Fibroblast of peridontal ligament (primary cell): Measurements from ENCODE around the gene ATP4A.

Experiments
- DNase-seq: peaks from one replicate; pipeline ENCODE4 v3.0.0-alpha.2; 2010; ENCODE audit errors: extremely low read depth

Gene ATP4A

DNA sequence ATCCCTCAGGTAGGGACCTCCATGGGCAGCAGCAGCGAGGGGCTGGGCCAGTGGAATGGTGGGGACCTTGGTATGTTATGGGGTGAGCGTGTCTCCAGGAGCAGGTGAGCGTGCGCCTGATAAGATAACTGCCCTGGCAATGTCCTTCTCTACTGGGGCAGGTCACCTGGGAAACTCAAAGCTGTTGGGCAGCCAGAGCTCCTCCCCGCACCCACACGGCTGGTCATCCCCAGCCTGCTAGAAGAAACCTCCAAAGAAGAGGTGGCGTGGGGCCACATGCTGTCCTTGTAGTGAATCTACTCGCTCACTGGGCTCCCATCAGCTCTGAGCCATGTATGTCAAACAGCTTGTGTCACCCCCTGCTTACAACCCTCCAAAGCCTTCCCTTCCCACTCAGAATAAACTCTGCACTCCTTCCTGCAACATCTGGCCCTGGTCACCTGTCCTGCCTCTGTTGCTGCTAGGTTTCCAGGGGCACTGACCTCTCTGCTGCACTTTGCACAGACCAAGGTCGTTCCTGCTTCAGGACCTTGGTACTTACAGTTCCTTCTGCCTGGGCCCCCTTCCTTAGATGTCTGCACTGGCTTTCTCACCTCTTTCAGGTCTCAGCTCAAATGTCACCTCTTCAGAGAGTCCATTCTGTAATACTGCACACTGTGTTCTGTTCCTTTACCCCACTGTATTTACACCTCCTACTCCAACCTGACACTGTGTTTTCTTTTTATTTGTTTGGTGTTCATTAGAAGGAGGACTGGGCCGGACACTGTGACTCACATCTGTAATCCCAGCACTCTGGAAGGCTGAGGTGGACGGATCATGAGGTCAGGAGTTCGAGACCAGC is 1.8 kb upstream of the ATP4A start:
- DNase-seq: no peak

DNA sequence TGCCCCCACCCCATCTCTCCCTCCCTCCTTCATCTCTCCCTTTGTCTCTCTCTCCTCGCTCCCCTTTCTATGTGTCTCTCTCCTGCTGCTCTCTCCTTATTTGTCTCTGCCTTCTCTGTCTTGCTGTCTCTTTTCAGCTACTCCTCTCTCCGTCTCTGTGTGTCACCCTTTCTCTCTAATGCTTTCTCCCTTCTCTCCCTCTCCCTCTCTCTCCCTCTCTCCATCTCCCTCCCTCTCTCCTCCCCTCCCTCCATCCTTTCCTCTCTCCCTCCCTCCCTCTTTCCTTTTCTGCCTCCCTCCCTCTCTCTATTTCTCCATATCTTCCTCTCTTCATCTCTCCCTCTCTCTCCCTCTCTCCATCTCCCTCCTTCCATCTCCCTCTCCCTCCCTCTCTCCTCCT is 682 bp downstream of the ATP4A start:
- no peak for DNase-seq

- no peak for DNase-seq
Observed at GRCh38 chr19:35562336-35562735, 1.1 kb downstream of the ATP4A start.

DNA sequence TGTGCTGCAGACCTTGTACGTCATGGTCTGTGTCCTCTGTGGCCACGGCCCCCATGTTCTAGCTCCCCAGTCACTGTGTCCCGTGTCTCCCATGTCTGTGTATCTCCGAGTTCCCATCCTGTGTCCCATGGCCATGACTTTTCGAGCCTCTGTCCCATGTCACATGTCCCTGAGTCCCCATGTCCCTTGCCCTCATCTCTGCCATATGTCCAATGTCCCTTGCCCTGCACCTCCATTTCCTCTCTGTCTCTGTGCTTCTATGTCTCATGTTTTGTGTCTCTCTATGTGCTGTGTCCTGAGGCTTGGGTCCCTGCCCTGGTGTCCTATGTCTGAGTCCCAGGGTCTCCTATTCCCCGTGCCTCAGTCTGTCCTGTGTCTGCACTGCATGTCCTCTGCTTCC is 2.0 kb downstream of the ATP4A start:
- DNase-seq: no peak

GRCh38 chr19:35560677-35561076 is 2.8 kb downstream of the ATP4A start:
- DNase-seq: no peak

GRCh38 chr19:35560271-35560670 is 3.2 kb downstream of the ATP4A start:
- DNase-seq: no peak

- DNase-seq: no peak
Observed at GRCh38 chr19:35559781-35560180, 3.7 kb downstream of the ATP4A start.

- no peak for DNase-seq
Observed at GRCh38 chr19:35559281-35559659, 4.2 kb downstream of the ATP4A start.

DNA sequence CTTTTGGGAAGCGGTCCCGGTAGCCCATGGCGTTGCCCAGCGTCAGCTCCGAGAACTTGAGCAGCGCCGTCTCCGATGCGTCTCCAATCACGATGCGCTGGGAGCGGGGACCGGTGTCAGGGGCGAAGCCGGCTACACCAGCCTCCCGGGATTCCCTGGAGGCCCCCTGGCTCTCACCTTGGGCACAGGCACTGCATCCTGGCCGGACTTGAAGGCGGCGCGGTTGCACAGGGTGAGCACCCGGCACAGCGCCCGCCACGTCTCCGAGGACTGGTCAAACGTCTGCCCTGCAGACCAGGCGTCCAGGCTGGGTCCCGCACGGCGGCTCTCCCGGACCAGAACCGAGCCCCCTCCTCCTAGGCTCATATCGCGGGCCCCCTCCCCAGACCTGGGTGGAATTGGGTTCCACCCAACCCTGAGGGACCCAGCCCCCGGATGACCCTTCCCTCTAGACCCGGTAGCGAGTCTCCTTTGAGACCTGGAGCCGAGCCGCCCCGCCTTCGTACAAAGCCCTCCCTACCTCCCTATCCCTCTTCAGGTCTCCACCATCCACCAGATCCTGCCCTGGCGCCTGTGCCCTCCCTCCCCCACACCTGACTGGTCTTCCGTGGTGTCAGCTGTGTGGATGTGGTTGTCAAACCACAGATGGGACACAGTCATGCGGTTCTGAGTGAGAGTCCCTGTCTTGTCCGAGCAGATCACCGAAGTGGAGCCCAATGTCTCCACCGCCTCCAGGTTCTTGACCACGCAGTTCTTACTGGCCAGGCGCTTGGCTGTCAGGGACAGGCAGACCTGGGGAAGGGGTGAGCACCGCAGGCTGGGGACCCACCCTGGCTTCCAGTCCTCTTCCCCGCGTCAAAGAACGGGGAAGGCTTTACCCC is 4.8 kb downstream of the ATP4A start:
- DNase-seq: no peak

- peak; percentile 6 for DNase-seq
Observed at GRCh38 chr19:35557539-35558399, 5.7 kb downstream of the ATP4A start.

DNA sequence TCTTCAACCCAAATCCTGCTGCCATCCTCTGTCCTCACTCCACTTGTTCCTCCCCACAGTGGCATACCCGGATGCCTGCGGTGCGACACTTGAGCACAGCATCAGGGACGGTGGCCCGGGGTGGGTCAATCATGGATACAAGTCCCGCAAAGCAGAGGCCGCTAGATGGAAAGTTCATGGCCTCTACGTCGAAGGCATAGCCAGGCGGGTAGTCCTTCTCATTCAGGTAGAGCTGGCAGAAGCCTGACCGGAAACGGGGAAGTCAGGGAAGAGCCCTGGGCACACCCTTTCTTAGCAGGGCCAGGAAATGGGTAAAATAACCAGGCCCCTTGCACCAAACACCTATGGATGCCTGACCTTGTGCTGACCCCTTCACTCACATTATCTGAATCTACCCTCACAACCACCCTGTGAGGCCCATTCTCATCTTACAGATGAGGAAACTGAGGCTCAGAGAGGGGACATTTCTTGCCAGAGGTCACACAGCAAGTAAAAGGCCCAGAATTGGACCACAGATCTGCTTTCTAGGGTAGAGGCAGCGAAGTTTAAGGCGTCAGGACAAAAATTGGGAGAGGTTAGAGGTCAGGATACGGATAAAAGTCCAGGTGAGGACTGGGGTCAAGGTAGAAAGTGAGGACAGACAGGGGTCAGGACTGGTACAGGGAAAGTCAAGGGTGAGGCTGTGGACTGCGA is 6.5 kb downstream of the ATP4A start:
- no peak for DNase-seq

- no peak for DNase-seq
Observed at GRCh38 chr19:35556025-35556590, 7.3 kb downstream of the ATP4A start.

- DNase-seq: peak; percentile 15
Observed at GRCh38 chr19:35555301-35556005, 8.0 kb downstream of the ATP4A start.

DNA sequence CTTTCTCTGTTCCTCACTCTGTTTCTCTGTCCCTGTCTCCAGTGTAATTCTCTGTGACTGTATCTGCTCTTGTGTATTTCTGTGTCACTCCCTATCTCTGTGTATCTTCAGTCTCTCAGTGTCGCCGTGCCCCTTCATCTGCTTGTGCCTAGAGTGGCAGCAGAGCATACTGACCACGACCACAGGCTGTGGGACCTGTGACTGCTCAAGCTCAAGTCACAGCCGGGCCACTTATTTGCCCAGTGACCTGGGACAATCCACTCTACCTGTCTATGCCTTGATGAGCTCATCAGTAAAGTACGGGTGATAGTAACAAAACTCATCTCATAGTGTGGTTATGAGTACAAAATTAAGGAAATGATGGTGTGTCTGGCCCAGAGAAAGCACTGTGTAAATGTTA is 9.4 kb downstream of the ATP4A start:
- DNase-seq: no peak

DNA sequence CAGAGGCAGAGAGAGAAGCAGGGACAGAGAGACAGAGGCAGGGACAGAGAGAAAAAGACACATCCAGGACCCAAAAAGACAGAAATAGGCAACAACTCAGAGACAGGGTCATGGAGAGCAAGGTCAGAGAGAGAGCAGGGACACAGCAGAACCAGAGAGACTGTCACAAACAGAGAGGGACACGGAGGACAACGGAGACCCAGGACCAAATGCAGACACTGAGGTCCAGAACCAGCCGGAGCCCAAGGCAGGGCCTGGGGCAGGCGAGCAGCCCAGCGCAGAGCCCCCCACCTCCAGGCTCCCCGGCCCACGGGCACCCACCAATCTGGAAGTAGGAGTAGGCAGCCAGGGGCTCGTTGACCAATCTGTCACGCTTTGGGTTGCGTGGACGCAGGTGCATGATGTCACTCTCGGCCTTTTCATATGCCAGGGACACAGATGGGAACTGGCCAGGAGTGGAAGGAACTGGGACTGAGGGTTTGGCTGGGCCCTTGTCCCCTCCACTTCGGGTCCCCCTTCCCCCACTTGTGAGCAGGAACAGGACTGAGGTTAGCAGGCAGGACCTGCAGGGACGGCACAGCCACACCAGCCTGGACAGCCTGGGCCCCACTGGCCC is 10.0 kb downstream of the ATP4A start:
- DNase-seq: no peak

- DNase-seq: no peak
Observed at GRCh38 chr19:35552534-35553384, 10.7 kb downstream of the ATP4A start.

GRCh38 chr19:35551091-35551810 is 12.2 kb downstream of the ATP4A start:
- DNase-seq: no peak

DNA sequence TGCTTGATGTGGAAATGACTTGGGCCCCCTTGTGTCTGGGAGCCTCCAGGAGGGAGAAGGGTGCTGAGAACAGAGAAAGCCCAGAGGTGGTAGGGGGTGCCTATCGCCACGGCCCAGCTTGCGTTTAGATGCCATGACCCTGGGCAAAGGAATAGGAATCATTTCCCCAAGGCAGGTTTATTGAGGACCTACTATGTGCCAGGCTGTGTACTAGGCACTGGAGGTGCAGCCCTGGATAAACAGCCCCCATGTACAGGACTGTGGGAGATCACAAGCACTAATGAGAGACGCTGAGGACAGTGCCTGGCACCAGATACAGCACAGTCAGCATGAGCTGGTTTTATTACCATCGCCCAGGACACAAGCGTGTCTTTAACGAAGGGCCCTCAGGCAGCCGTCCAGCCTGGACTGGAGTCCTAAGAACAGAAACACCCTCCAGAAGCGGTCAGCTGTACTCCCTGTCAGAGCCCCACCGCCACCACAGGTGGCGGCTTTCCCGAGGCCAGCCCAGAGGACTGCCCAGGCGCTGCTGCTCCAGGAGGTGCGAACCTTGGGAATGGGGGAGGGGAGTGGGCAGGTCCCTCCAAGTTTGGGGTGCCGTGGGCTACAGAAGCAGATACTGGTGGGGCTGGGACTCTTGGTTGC is 13.5 kb downstream of the ATP4A start:
- no peak for DNase-seq
